ENCODE data around the gene MED9.

The MED9 gene

GRCh38 chr17:17466511-17466910, 10.3 kb upstream of the MED9 start:
- no peaks in the 10 kb centered on the region for H3K27me3 ChIP-seq (ENCODE audit: low read length)
- H3F3A ChIP-seq (ENCODE audit: insufficient read depth): no peaks in the 10 kb centered on the region
- H3K9ac ChIP-seq (ENCODE audit: low read length): no peak overlapping the region
- no peaks in the 10 kb centered on the region for H3K36me3 ChIP-seq (ENCODE audit: low read length)
- H2AFZ ChIP-seq (ENCODE audit: low read depth, low read length, severe bottlenecking): no peak overlapping the region
- H3K4me3 ChIP-seq (ENCODE audit: insufficient read depth, low read length, poor library complexity, severe bottlenecking): no peak overlapping the region
- no peaks in the 10 kb centered on the region for H3K79me2 ChIP-seq (ENCODE audit: insufficient read depth, low read length)
- TF ChIP-seq CTCF (IDR thresholded peaks at IDR 0.05; ENCODE audit: insufficient read depth, low read length, poor library complexity, severe bottlenecking) (no peak), EZH2phosphoT487 (conservative IDR thresholded peaks at IDR 0.05; ENCODE audit: low read length) (no peak)
- H4K20me1 ChIP-seq (ENCODE audit: low read depth, low read length): no peaks in the 10 kb centered on the region
- H3K4me2 ChIP-seq (ENCODE audit: low read depth, low read length, poor library complexity, severe bottlenecking): no peak overlapping the region
- no peaks in the 10 kb centered on the region for H3K9me2 ChIP-seq (replicated peaks; ENCODE audit: insufficient read depth, low read length)
- H3K9me3 ChIP-seq (ENCODE audit: insufficient read depth, low read length): no peaks in the 10 kb centered on the region
- H3K27ac ChIP-seq (ENCODE audit: low read depth, low read length): no peak overlapping the region

GRCh38 chr17:17467016-17467415, 9.8 kb upstream of the MED9 start:
- no peak for TF ChIP-seq CTCF (IDR thresholded peaks at IDR 0.05; ENCODE audit: insufficient read depth, low read length, poor library complexity, severe bottlenecking)
- Histone ChIP-seq H2AFZ (ENCODE audit: low read depth, low read length, severe bottlenecking) (no peak overlapping the region), H3K9ac (ENCODE audit: low read length) (no peak overlapping the region), H3K9me2 (replicated peaks; ENCODE audit: insufficient read depth, low read length) (no peaks in the 10 kb centered on the region), H4K20me1 (ENCODE audit: low read depth, low read length) (no peaks in the 10 kb centered on the region), H3K9me3 (ENCODE audit: insufficient read depth, low read length) (no peaks in the 10 kb centered on the region), H3K4me2 (ENCODE audit: low read depth, low read length, poor library complexity, severe bottlenecking) (no peak overlapping the region), H3F3A (ENCODE audit: insufficient read depth) (no peaks in the 10 kb centered on the region), H3K27ac (ENCODE audit: low read depth, low read length) (no peak overlapping the region), H3K27me3 (ENCODE audit: low read length) (no peaks in the 10 kb centered on the region), H3K4me3 (ENCODE audit: insufficient read depth, low read length, poor library complexity, severe bottlenecking) (no peak overlapping the region), H3K36me3 (ENCODE audit: low read length) (no peaks in the 10 kb centered on the region), H3K79me2 (ENCODE audit: insufficient read depth, low read length) (no peaks in the 10 kb centered on the region)

GRCh38 chr17:17467720-17468119, 9.1 kb upstream of the MED9 start:
- no peak overlapping the region for H2AFZ ChIP-seq (ENCODE audit: low read depth, low read length, severe bottlenecking)
- TF ChIP-seq EZH2phosphoT487 (conservative IDR thresholded peaks at IDR 0.05; ENCODE audit: low read length) (no peak), CTCF (IDR thresholded peaks at IDR 0.05; ENCODE audit: insufficient read depth, low read length, poor library complexity, severe bottlenecking) (no peak)
- H3K79me2 ChIP-seq (ENCODE audit: insufficient read depth, low read length): no peaks in the 10 kb centered on the region
- no peaks in the 10 kb centered on the region for H3F3A ChIP-seq (ENCODE audit: insufficient read depth)
- H3K27ac ChIP-seq (ENCODE audit: low read depth, low read length): no peak overlapping the region
- no peak overlapping the region for H3K4me2 ChIP-seq (ENCODE audit: low read depth, low read length, poor library complexity, severe bottlenecking)
- no peaks in the 10 kb centered on the region for H3K9me3 ChIP-seq (ENCODE audit: insufficient read depth, low read length)
- no peak overlapping the region for H3K4me3 ChIP-seq (ENCODE audit: insufficient read depth, low read length, poor library complexity, severe bottlenecking)
- H3K9ac ChIP-seq (ENCODE audit: low read length): no peak overlapping the region
- H3K27me3 ChIP-seq (ENCODE audit: low read length): no peaks in the 10 kb centered on the region
- H4K20me1 ChIP-seq (ENCODE audit: low read depth, low read length): no peaks in the 10 kb centered on the region
- H3K9me2 ChIP-seq (replicated peaks; ENCODE audit: insufficient read depth, low read length): no peaks in the 10 kb centered on the region
- H3K36me3 ChIP-seq (ENCODE audit: low read length): no peaks in the 10 kb centered on the region

Data from SU-DHL-6 (cell line).